BLaER1 treated with 17β-estradiol and CSF1 and Interleukin-3, amounts not matched to agents 10 nM and 100 nM (cell line): ENCODE measurements around the gene LRRC59.

Source experiments
- H3K27ac ChIP-seq, 11 experiments: shearing (Covaris generic); formaldehyde crosslinking; 2 replicates each; pipeline ENCODE4 v1.8.1; 2022
- H3K27me3 ChIP-seq, 11 experiments: shearing (Covaris generic); formaldehyde crosslinking; 2 replicates each; pipeline ENCODE4 v1.8.1; 2022
- H3K36me3 ChIP-seq, 11 experiments: shearing (Covaris generic); formaldehyde crosslinking; 2 replicates each; pipeline ENCODE4 v1.8.1; 2022
- H3K4me1 ChIP-seq, 10 experiments: shearing (Covaris generic); formaldehyde crosslinking; 2 replicates each; pipeline ENCODE4 v1.8.1; 2022
- H3K4me2 ChIP-seq, 11 experiments: shearing (Covaris generic); formaldehyde crosslinking; 2 replicates each; pipeline ENCODE4 v1.8.1; 2022
- H3K4me3 ChIP-seq, 10 experiments: shearing (Covaris generic); formaldehyde crosslinking; 2 replicates each; pipeline ENCODE4 v1.8.1; 2022
- H3K9ac ChIP-seq, 11 experiments: shearing (Covaris generic); formaldehyde crosslinking; 2 replicates each; pipeline ENCODE4 v1.8.1; 2022
- H3K9me3 ChIP-seq, 11 experiments: shearing (Covaris generic); formaldehyde crosslinking; replicated peaks in 1 of 11; 2 replicates each; pipeline ENCODE4 v1.8.1; 2022
- H4K20me1 ChIP-seq, 11 experiments: shearing (Covaris generic); formaldehyde crosslinking; 2 replicates each; pipeline ENCODE4 v1.8.1; 2022
- Cebpa-rat ChIP-seq, 11 experiments: shearing (Covaris generic); IDR thresholded peaks; 2 replicates each; pipeline ENCODE4 v1.8.1; 2022

The LRRC59 gene

DNA sequence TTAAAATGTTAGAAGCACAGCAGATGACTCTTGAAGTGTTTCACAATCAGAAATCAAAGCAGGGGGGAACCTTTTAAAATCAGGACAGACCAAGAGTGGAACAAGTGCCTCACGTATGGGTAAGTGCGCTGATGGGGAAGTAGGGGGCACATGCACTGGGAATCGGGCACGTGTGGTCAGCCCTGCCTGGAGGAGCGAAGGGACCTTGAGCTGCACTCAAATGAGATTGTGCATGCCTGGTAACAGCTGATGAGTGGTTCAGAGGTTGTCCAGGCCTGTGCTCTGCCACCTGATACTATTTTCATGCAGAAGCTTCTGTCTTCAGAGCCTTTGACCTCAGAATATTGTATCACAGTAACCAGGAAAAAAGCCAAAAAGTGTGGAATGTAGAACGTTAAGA lies 65.1 kb downstream of the LRRC59 start:
- Histone ChIP-seq H3K4me2 (peak overlapping the region in 9 of 11 experiments; percentile 60 to 88 (median 74); a peak in 16 of 22 replicates), H3K9me3 (no peaks in the 10 kb centered on the region), H3K4me1 (peaks cover 43 to 69% (median 57%) of the 10 kb centered on the region in 10 experiments), H4K20me1 (no peaks in the 10 kb centered on the region), H3K4me3 (no peak overlapping the region), H3K27ac (0 out of 22 replicates have a peak overlapping the region, but pooled peaks of 1 of the 11 experiments have one; percentile 60), H3K36me3 (no peaks in the 10 kb centered on the region), H3K27me3 (peaks cover 0 to 4% (median 0%) of the 10 kb centered on the region in 11 experiments; a peak in 1 of 22 replicates), H3K9ac (no peak overlapping the region)
- TF ChIP-seq Cebpa-rat (IDR thresholded peaks at IDR 0.05): no peak; a peak in 1 of 22 replicates
